ENCODE measurements around the gene FOXD4L1.
"Not testable (repeated sequence)": the region's sequence is repeated elsewhere in the genome, so short reads cannot be mapped to it uniquely, and the experiment has no call there.

Gene FOXD4L1

DNA sequence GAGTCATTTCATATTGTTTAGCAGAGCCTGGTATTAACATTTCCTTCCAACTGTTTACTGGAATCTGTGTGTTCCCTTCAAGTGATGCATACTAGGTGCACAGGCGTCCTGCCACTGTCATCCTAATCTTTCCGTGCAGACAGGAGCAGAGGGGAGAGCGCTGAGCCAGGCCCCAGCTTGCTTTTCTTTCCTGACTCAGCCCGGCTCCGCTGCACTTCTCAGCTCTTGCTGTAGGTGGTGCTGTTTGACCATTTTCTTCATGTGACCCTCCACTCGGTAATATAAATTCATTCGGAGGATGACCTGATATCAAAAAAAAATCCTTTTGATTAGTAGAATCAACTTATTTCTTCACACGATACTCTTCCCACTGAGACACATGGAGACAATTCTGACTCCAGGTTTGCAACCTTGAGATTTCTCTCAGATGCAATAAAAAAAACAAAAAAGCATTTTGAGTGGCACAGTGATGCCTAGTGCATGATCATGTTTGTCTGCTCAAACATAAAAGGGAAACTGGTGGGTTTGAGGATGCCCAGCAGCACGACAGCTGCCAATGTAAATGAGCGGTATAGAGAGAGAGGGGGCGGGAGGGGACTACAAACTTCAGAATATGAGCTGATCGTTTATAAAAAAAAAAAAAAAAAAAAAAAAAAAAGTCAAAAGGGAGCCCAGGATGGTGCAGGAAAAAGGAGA is 29.0 kb downstream of the FOXD4L1 start:
- not testable (repeated sequence) for DNase-seq

GRCh38 chr2:113528126-113528525 is 29.7 kb downstream of the FOXD4L1 start:
- DNase-seq, result not testable (repeated sequence)

DNA sequence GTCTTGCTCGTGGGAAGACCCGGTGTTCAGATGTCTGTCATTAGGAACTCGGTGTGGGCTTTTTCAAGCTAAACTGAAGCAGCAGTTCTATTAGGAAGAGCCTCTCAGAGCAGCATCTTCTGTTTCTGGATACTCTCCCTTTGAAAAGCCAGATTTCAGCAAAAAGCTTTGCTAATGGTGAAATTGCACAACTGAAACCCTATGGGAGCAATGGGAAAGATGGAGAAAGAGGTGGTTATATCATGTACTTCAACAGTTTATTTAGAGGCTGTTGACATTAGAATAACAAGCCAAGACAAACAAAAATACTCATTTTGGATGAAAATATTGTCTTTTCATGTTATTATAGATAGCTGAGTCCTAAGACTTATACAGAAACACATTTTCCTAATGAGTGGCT is 30.4 kb downstream of the FOXD4L1 start:
- DNase-seq, result not testable (repeated sequence)

GRCh38 chr2:113532991-113533390 is 34.5 kb downstream of the FOXD4L1 start:
- DNase-seq, result not testable (repeated sequence)

DNA sequence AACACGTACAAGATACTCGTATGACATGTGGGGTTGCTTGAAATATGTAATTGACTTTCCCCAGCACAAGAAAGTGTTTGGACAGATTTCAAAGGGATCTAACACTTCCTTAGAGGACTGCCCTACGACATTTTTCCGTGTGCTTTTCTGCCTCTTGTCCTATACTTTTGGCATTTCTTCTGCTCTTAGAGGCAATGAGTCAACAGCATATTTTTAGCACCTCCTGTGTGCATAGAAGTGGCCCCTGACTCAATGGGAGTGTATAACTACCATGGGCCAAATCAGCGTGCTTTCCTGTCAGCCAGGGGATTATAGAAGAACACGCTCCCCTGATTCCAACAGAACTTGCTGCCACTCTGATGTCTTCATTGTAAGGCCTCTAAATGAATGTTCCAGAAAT is 38.1 kb downstream of the FOXD4L1 start:
- DNase-seq, result not testable (repeated sequence)

DNA sequence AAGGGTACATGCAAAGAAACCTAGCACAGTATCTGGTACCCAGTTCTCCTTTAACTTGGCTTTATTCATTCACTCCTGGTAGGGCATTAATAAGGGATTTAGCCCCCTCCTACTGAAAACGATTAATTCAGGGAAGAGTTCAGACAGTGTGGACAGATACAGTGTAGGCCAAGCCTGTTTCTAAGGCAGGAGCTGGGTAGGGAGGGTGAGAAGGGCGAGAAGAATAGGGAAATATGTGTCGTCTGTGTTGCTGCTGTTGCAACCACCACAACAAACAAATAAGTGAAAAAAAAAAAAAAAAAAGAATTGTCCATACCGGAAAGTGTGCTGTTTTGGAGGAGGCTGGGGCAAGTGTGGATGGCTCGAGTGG is 42.4 kb downstream of the FOXD4L1 start:
- DNase-seq, result not testable (repeated sequence)

GRCh38 chr2:113541204-113541975 is 42.9 kb downstream of the FOXD4L1 start:
- DNase-seq, result peak; percentile 28

DNA sequence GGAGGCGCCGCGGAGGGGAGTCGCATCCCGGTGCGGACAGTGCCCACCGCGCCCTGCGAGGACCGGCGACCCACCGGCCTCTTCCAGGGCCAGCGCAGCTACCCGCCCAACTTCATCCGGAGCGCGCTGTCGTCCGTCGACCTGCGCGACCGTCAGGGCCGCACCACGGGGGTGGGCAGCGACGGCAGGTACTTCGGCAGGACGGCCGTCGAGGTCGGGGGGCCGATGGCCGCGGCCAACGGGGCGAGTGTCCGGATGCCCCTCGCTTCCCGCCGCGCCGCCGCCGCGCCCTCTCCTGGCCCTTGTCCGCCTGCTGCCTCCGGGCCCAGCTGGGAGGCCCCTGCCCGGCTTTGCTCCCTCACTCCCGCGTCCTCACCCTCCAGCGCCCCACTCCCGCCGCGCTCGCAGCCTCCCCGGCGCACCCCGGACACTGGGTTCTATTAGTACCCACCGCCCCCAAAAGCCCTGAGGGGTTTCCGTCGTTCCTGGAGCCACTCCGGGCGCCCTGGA is 43.6 kb downstream of the FOXD4L1 start:
- not testable (repeated sequence) for DNase-seq

- DNase-seq, result not testable (repeated sequence)
Measured at GRCh38 chr2:113542529-113542928, 44.1 kb downstream of the FOXD4L1 start.

Data from suppressor macrophage treated with lipopolysaccharide for 4 hours (primary cell).